Dedifferentiated amniotic fluid mesenchymal stem cell (primary cell): ENCODE measurements around the gene UBXN6.
A peak's percentile ranks its signal among the peaks of the same experiment; 100 is the strongest.

Experiments
- DNase-seq: peaks from one replicate; pipeline ENCODE4 v3.0.0-alpha.2; 2016; ENCODE audit errors: extremely low spot score

The UBXN6 gene

DNA sequence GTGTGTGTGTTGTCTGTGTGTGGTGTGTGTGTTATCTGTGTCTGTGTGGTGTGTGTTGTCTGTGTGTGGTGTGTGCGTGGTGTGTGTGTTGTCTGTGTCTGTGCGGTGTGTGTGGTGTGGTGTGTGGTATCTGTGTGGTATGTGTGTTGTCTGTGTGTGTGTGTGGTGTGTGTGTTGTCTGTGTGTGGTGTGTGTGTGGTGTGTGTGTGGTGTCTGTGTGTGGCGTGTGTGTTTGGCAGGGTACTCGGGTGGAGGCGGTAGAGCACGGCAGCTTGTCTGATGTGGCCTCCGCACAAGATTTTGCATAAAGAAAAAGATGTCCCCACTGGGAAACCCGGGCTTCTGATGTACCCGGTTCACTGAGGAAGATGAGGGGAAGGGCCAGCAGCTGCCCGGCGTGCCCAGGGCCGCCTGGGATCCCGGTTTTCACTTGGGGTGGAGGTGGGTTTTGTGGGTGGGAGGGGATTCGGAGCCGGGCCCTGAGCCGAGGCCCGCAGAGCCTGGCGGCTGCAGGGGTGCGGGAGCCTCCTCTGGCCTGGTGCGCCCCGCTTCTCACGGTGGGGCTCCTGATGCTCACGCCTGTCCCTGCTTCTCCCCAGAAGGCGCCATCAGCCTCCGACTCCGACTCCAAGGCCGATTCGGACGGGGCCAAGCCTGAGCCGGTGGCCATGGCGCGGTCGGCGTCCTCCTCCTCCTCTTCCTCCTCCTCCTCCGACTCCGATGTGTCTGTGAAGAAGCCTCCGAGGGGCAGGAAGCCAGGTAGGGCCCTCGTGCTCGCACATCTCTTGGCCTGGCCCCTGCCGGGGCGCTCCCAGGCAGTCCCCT, 35.7 kb upstream of the UBXN6 start:
- DNase-seq, result no peak

DNA sequence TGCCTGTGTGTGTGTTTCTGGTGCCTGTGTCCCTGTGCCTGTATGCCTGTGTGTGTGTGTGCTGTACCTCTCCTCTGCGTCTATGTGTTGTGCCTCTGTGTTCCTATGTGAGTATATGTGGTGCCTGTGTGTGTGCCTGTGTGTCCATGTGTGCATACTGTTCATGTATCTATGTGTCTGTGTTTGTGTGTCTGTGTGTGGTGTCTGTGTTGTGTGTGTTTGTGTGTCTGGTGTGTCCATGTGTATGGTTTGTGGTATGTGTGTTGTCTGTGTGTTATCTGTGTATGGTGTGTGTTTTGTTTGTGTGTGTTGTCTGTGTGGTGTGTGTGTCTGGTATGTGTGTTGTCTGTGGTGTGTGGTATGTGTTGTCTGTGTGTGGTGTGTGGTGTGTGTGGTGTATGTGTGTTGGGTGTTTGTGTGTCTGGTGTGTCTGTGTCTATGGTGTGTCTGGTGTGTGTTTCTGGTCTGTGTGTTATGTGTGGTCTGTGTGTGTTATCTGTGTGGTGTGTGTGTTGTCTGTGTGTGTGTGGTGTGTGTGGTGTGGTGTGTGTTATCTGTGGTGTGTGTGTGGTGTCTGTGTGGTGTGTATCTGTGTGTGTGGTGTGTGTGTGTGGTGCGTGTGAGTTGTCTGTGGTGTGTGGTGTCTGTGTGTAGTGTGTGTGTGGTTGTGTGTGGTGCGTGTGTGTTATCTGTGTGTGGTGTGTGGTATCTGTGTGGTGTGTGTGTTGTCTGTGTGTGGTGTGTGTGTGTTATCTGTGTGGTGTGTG, 34.9 kb upstream of the UBXN6 start:
- DNase-seq, result no peak

GRCh38 chr19:4491446-4491845, 33.9 kb upstream of the UBXN6 start:
- DNase-seq, result no peak

- DNase-seq, result no peak
These were observed 30.9 kb upstream of the UBXN6 start for GRCh38 chr19:4488496-4488895.

DNA sequence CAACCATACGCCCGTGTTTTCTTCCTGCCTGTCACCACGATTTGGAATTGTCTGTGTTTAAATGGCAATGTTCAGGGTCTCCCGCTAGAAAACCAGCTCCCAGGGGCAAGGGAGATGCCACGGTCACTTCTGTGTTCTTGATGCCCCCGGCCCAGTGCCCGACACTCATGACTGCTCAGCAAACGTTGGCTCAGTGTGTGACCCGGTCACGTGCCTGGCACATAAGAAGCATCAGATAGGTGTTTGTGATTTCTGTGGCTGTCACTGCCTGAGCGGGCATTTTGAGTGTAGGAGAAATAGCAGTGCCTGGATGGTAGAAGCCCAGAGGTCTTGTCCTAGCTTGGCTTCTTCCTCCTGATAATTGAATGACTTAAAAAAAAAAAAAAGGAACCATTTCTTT, 30.0 kb upstream of the UBXN6 start:
- DNase-seq, result no peak

DNA sequence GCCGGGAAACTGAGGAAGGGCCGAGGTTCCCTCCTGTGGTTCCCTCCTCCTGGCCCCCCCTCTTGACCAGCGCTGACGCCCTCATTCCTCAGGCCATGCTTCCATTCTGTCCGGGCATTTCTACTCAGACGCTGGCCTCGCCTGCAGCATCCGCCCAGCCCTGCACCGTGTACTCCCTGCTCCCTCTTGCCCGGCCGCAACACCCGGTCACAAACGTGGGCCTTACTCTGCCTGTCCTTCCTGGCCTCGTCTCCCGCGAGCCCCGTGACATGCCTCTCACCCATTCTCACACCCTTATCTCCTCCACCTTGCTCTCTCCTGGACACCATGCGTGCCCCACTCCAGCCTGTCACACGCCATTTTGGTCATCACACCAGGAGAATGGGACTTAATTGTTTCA, 25.8 kb upstream of the UBXN6 start:
- no peak for DNase-seq

GRCh38 chr19:4482721-4483364, 25.2 kb upstream of the UBXN6 start:
- DNase-seq, result no peak

DNA sequence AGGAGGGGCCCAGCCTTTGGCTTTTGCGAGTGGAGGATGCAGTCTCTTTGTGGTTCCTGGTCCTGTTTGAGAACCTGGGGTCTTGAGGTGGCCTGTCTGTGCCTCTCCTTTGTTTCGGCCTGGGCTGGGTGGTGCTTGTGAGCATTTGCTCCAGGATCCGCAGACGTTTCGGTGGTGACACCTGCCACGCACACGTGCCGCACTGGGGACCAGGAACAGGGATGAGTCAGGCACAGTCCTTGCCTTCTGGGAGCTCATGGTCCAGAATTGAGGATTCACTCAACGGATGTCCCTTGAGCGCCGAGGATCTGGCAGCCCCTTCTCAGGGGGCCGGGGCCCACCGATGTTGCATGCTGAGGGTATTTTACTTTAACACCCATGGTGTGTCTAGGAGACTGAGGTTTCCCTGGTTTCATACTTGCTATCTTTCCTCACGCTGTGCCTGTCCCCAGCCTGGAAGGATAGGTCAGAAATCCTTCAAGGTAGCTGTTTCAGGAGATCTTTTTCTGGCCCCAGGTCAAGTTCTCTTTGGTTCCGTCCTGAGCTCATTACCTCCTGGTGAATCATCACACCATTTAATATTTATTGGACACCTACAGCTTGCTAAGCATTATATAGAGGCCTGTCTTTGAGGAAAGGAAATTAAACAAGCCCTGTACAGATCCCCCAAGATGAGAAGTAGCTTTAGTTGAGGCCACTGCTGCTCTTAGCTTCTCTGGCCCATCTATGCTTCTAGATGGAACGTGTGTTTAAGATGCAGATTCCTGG, 19.6 kb upstream of the UBXN6 start:
- no peak for DNase-seq

DNA sequence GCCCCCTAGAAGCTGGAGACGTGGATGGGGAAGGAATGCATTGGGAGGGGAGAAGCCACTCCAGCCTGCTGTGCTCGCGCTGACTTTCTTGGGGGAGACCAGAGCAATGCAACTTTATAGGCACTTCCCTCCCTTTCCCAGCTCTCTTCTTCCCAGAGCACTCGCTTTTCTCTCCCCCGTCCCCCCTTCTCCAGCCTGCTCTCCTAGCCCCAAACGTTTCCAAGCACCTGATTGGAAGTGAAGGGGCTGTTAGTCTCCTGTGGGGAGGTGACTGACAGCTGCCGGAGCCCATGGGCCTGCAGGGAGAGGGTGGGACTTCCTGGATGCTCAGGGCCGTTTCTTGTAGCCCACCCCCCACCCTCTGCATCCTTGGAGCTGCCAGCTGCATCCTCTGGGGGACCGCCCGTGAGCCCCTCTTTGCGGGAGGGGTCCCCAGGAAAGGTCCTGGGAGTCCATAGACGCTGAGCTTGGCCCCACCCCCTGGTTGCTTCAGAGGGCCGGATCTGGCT, 17.0 kb upstream of the UBXN6 start:
- DNase-seq, result peak; percentile 41

- no peak for DNase-seq
These were observed 16.3 kb upstream of the UBXN6 start for GRCh38 chr19:4473763-4474513.

- DNase-seq, result no peak
These were observed 15.6 kb upstream of the UBXN6 start for GRCh38 chr19:4473011-4473762.

DNA sequence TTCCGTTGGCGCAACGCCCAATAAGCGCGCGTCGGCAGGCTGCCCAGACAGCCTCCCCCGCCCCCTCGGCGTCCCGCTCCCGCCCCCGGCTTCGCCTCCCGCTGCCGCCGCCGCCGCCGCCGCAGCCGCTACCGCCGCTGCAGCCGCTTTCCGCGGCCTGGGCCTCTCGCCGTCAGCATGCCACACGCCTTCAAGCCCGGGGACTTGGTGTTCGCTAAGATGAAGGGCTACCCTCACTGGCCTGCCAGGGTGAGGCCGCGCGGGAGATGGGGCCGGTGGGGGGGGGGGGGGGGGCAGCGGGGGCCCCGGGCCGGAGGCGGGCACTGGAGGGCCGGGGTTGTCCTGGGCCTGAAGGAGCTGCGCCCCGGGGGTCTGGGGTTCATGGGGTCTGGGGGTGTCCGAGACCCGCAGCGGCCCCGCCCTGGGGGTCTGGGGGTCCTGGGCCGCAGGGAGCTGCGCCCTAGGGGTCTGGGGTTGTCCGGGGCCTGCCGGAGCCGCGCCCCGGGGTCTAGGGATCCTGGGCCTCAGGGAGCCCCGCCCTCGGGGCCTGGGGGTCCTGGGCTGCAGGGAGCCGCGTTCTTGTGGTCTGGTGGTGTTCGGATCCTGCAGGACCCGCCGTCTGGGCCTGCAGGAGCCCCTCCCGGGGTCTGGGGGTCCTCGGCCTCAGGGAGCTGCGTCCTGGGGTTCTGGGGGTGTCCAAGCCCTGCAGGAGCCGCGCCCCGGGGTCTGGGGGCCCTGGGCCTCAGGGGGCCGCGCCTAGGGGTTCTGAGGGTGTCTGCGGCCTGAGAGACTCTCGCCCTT, 14.8 kb upstream of the UBXN6 start, which contains the start of gene HDGFL2:
TSS of gene HDGFL2 (plus strand) at position 124 of the 801 bp plus-strand sequence. CDS start at position 178, 54 bp downstream.
- no peak for DNase-seq

- DNase-seq, result peak; percentile 100
These were observed 14.0 kb upstream of the UBXN6 start for GRCh38 chr19:4471403-4472173.

DNA sequence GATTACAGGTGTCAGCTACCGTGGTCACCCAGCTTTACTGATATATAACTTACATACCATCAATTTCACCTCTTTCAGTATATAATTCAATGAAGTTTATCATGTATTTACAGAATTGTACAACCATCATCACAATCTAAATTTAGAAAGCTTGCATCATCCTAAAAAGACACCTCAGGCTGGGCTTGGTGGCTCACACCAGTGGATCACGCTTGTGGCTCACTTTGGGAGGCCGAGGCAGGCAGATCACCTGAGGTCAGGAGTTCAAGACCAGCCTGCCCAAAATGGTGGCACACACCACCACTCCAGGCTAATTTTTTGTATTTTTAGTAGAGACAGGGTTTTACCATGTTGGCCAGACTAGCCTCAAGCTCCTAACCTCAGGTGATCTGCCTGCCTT, 10.2 kb upstream of the UBXN6 start:
- DNase-seq, result no peak

GRCh38 chr19:4464815-4465581, 7.4 kb upstream of the UBXN6 start:
- no peak for DNase-seq

DNA sequence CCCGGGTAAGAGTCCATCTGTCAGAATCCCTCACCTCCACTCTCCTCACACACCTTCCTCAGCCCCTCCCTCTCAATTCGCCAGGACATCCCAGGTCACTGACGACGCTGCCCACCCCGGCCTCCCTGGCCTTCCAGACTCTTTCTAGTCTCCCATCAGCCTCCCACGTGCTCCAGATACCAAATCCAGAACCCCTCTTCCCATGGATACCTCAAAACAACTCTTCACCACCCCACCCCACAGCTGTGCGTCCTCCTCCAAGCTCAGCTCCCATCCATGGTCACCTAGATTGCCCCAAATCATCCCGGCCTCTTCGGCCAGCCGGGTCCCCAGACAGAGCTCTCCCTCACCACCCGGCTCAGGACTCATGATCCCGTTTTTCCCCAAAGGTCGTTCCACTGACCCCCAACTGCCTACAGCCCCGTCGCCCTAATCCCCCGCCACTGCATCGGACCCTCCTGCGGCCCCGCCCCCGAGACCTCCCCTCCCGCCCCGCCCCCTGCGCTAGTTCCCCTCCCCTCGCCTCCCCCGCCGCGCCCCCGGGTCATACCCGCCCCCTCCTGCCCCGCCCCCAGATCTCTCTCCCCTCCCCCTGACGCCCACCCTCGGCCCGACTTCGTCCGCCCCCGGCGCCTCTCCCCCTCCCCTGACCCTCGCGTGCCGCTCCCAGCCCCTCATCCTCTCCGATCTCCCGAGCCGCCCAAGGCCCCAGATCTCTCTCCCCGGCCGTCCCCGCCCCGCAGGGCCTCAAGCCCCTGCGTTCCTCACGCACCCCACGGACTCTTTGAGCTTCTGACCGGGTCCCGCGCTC, 546 bp downstream of the UBXN6 start:
- DNase-seq, result peak; percentile 20

DNA sequence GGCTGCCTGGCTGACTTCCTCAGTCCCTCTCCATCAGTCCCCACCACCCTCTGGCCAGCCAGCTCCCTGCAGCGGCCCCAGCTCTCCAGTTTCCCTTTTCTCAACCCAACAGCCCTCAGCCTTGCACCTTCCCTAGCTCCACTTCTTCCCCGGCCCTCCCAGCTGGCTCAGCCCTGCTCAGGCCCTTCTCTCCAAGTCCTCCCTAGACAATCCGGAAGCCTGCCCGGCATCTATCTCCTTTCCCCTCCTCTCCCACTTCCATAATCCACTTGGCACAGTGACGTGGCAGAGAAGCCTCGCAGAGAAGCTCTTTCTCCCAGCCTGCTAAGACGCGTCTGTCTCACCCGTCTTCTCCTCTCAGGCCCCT, 1.1 kb downstream of the UBXN6 start:
- peak; percentile 64 for DNase-seq
